K562 (cell line): ENCODE measurements around the gene RER1.

ENCODE experiments used
- FOXP4 ChIP-seq: sonication (generic); formaldehyde crosslinking; IDR thresholded peaks from 2 replicates; pipeline ENCODE4 v1.8.0; 2022; ENCODE audit warnings: mild to moderate bottlenecking, missing genetic modification reagents, borderline replicate concordance
- KDM1A ChIP-seq, 2 experiments: fragments of 450-650 bp; IDR thresholded peaks; 2 replicates each; pipeline ENCODE4 v1.6.1; 2016; ENCODE audit warnings: mild to moderate bottlenecking in 2 of 2
- NCOA1 ChIP-seq: fragments of 450-650 bp; IDR thresholded peaks from 2 replicates; pipeline ENCODE4 v1.6.1; 2016; ENCODE audit warnings: low read depth
- NFXL1 ChIP-seq: fragments of 450-650 bp; formaldehyde crosslinking; IDR thresholded peaks from 2 replicates; pipeline ENCODE4 v1.4.0; 2021; ENCODE audit warnings: mild to moderate bottlenecking
- SRSF1 ChIP-seq: fragments of 200-400 bp; formaldehyde crosslinking; IDR thresholded peaks from 2 replicates; pipeline ENCODE4 v1.6.1; 2017; ENCODE audit warnings: mild to moderate bottlenecking, low read depth, low read length, moderate library complexity
- TCF3 ChIP-seq: sonication (generic); formaldehyde crosslinking; IDR thresholded peaks from 2 replicates; pipeline ENCODE4 v1.4.0; 2020; ENCODE audit warnings: mild to moderate bottlenecking, missing genetic modification reagents

- TF ChIP-seq NCOA1 (no peak), NFXL1 (CRISPR knock-in tag) (no peak), FOXP4 (no peak), TCF3 (CRISPR knock-in tag) (no peak), SRSF1 (no peak), KDM1A (IDR thresholded peaks at IDR 0.05) (no peak)
Observed at GRCh38 chr1:2444138-2444591, 52.5 kb downstream of the RER1 start.
